Prostate gland (tissue), 2 donors: ENCODE data around the gene NTM.

Experiments
- POLR2A ChIP-seq: fragments of 450-650 bp; IDR thresholded peaks from one replicate; pipeline ENCODE4 v1.6.1; 2016; ENCODE audit warnings: antibody characterized with exemption, mild to moderate bottlenecking
- TF ChIP-seq, protein P1 (sequence below), 4 experiments: fragments of 200-600 bp in 2 of 4; fragments of 450-650 bp in 2 of 4; sonication (generic) in 2 of 4; IDR thresholded peaks; 1 replicate in 3 of 4; 2 replicates in 1 of 4; pipeline ENCODE4 v1.5.1; 2016 to 2019; ENCODE audit warnings: antibody characterized with exemption in 4 of 4, mild to moderate bottlenecking in 2 of 4, moderate library complexity in 2 of 4

DNA sequence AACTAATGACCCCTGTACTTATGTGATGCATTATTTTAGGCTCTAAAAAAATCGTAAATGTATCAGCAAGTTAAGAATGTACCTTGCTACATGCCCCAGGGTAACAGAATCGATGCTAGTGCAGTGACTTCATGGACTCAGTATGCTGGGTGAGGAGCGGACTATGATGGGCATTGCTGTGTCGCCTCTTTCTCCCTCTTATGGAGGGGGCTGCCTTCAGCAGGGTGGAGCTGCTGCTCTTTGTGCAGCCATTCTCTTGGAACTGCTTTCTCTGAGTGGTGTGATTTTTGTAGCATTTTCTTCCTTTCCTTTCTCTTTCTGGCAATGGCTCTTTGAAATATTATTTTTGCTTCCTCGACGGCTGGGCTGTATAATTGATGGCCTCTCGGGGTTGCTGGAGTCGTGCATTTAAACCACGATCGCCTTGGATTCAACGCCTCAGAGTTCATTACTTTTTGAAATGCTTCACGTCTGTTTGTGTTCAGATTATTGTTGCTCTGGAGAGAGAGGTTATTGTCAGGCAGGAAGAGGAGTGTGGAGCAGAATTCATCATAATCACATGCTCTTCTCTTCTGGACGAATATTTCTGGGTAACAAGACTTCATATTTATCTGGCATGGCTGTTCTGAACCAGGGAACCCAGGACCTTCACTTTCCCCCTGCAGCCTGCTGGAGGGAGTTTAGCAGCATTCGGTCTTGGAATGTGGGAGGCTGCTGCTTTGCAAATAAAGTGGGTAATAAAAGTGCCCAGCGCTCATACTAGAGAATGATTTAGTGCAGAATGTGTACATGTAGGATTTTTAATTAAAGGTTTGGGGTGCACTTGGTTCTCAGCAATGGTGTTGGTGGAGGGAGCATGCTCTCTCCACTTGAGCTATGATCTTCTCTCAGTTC lies 804.2 kb downstream of the NTM start:
- no peak for TF ChIP-seq POLR2A
- TF ChIP-seq, protein P1, sequence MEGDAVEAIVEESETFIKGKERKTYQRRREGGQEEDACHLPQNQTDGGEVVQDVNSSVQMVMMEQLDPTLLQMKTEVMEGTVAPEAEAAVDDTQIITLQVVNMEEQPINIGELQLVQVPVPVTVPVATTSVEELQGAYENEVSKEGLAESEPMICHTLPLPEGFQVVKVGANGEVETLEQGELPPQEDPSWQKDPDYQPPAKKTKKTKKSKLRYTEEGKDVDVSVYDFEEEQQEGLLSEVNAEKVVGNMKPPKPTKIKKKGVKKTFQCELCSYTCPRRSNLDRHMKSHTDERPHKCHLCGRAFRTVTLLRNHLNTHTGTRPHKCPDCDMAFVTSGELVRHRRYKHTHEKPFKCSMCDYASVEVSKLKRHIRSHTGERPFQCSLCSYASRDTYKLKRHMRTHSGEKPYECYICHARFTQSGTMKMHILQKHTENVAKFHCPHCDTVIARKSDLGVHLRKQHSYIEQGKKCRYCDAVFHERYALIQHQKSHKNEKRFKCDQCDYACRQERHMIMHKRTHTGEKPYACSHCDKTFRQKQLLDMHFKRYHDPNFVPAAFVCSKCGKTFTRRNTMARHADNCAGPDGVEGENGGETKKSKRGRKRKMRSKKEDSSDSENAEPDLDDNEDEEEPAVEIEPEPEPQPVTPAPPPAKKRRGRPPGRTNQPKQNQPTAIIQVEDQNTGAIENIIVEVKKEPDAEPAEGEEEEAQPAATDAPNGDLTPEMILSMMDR (IDR thresholded peaks at IDR 0.05), result no peak
